SU-DHL-6 (cell line): Measurements from ENCODE around the gene ADGRG4.

Experiments
- H2AFZ ChIP-seq: fragments of 200-600 bp; sonication (generic); 2 replicates; pipeline ENCODE4 v1.6.1; 2014; ENCODE audit warnings: low read depth, mild to moderate bottlenecking, moderate library complexity, mixed read lengths, antibody characterized with exemption, low read length; ENCODE audit not compliant: severe bottlenecking
- H3F3A ChIP-seq: fragments of 200-600 bp; shearing (Covaris generic); 2 replicates; pipeline ENCODE4 v1.6.0; 2016; ENCODE audit warnings: antibody characterized with exemption, mild to moderate bottlenecking; ENCODE audit not compliant: insufficient read depth
- H3K27ac ChIP-seq: fragments of 200-600 bp; sonication (generic); 2 replicates; pipeline ENCODE4 v1.5.1; 2016; ENCODE audit warnings: low read depth, mild to moderate bottlenecking, low read length, moderate library complexity, mixed read lengths
- H3K27me3 ChIP-seq: fragments of 200-600 bp; sonication (generic), shearing (Covaris generic); 2 replicates; pipeline ENCODE4 v1.6.0; 2014; ENCODE audit warnings: mild to moderate bottlenecking, low read length
- H3K36me3 ChIP-seq: fragments of 200-600 bp; sonication (generic); 2 replicates; pipeline ENCODE4 v1.6.1; 2014; ENCODE audit warnings: mild to moderate bottlenecking, low read length, mixed read lengths
- H3K4me2 ChIP-seq: fragments of 300-600, 200-600 bp; shearing (Covaris generic), sonication (generic); 2 replicates; pipeline ENCODE4 v1.6.0; 2014; ENCODE audit warnings: low read length, low read depth, mild to moderate bottlenecking; ENCODE audit not compliant: poor library complexity, severe bottlenecking
- H3K4me3 ChIP-seq: fragments of 200-600 bp; sonication (generic); 2 replicates; pipeline ENCODE4 v1.5.1; 2014; ENCODE audit warnings: antibody characterized with exemption, low read length, mild to moderate bottlenecking, mixed read lengths; ENCODE audit not compliant: insufficient read depth, poor library complexity, severe bottlenecking
- H3K79me2 ChIP-seq: fragments of 200-600 bp; sonication (generic); 2 replicates; pipeline ENCODE4 v1.6.1; 2014; ENCODE audit warnings: mild to moderate bottlenecking, low read length, moderate library complexity; ENCODE audit not compliant: insufficient read depth
- H3K9ac ChIP-seq: fragments of 200-600 bp; sonication (generic); 2 replicates; pipeline ENCODE4 v1.7.0; 2014; ENCODE audit warnings: mild to moderate bottlenecking, low read length
- H3K9me2 ChIP-seq: fragments of 200-600 bp; sonication (generic); replicated peaks from 2 replicates; pipeline ENCODE4 v1.6.1; 2014; ENCODE audit warnings: low read length; ENCODE audit not compliant: insufficient read depth
- H3K9me3 ChIP-seq: fragments of 200-600 bp; sonication (generic); 2 replicates; pipeline ENCODE4 v1.6.1; 2014; ENCODE audit warnings: low read length, mixed read lengths; ENCODE audit not compliant: insufficient read depth
- H4K20me1 ChIP-seq: fragments of 200-600 bp; sonication (generic); 2 replicates; pipeline ENCODE4 v1.6.1; 2014; ENCODE audit warnings: low read depth, mild to moderate bottlenecking, antibody characterized with exemption, low read length, moderate library complexity, mixed read lengths
- EZH2phosphoT487 ChIP-seq: fragments of 200-600 bp; sonication (generic), shearing (Covaris generic); conservative IDR thresholded peaks from 2 replicates; pipeline ENCODE4 v1.6.1; 2018; ENCODE audit warnings: mild to moderate bottlenecking, antibody characterized with exemption, low read length, moderate library complexity, mixed read lengths
- TF ChIP-seq, protein P1 (sequence below): fragments of 200-600 bp; sonication (generic); IDR thresholded peaks from one replicate; pipeline ENCODE4 v1.5.1; 2017; ENCODE audit warnings: antibody characterized with exemption, mild to moderate bottlenecking, low read length, moderate library complexity; ENCODE audit not compliant: insufficient read depth, poor library complexity, severe bottlenecking

Gene ADGRG4

GRCh38 chrX:136291824-136292223 lies 8.9 kb upstream of the ADGRG4 start:
- no peaks in the 10 kb centered on the region for H3K27me3 ChIP-seq
- no peak overlapping the region for H3K27ac ChIP-seq

GRCh38 chrX:136292656-136293055 lies 8.1 kb upstream of the ADGRG4 start:
- H4K20me1 ChIP-seq: no peaks in the 10 kb centered on the region
- no peaks in the 10 kb centered on the region for H3K9me3 ChIP-seq
- no peaks in the 10 kb centered on the region for H3K36me3 ChIP-seq
- TF ChIP-seq EZH2phosphoT487: no peak
- TF ChIP-seq, protein P1, sequence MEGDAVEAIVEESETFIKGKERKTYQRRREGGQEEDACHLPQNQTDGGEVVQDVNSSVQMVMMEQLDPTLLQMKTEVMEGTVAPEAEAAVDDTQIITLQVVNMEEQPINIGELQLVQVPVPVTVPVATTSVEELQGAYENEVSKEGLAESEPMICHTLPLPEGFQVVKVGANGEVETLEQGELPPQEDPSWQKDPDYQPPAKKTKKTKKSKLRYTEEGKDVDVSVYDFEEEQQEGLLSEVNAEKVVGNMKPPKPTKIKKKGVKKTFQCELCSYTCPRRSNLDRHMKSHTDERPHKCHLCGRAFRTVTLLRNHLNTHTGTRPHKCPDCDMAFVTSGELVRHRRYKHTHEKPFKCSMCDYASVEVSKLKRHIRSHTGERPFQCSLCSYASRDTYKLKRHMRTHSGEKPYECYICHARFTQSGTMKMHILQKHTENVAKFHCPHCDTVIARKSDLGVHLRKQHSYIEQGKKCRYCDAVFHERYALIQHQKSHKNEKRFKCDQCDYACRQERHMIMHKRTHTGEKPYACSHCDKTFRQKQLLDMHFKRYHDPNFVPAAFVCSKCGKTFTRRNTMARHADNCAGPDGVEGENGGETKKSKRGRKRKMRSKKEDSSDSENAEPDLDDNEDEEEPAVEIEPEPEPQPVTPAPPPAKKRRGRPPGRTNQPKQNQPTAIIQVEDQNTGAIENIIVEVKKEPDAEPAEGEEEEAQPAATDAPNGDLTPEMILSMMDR: no peak
- no peak overlapping the region for H3K4me2 ChIP-seq
- no peaks in the 10 kb centered on the region for H3K27me3 ChIP-seq
- H3K4me3 ChIP-seq: no peak overlapping the region
- no peaks in the 10 kb centered on the region for H3F3A ChIP-seq
- no peak overlapping the region for H3K9ac ChIP-seq
- no peaks in the 10 kb centered on the region for H3K9me2 ChIP-seq
- H3K27ac ChIP-seq: no peak overlapping the region
- no peaks in the 10 kb centered on the region for H3K79me2 ChIP-seq
- no peak overlapping the region for H2AFZ ChIP-seq

More at GRCh38 chrX:136291824-136292223, 8.9 kb upstream of the ADGRG4 start:
- no peaks in the 10 kb centered on the region for H3F3A ChIP-seq
- TF ChIP-seq, protein P1: no peak
- TF ChIP-seq EZH2phosphoT487: no peak
- H3K9me2 ChIP-seq: no peaks in the 10 kb centered on the region
- H4K20me1 ChIP-seq: no peaks in the 10 kb centered on the region
- no peaks in the 10 kb centered on the region for H3K36me3 ChIP-seq
- H3K9me3 ChIP-seq: no peaks in the 10 kb centered on the region
- H3K79me2 ChIP-seq: no peaks in the 10 kb centered on the region
- H2AFZ ChIP-seq: no peak overlapping the region
- H3K4me2 ChIP-seq: no peak overlapping the region
- H3K4me3 ChIP-seq: no peak overlapping the region
- H3K9ac ChIP-seq: no peak overlapping the region

GRCh38 chrX:136295380-136295779 lies 5.4 kb upstream of the ADGRG4 start:
- Histone ChIP-seq H2AFZ (no peak overlapping the region), H4K20me1 (no peaks in the 10 kb centered on the region)

More at GRCh38 chrX:136295380-136295779, 5.4 kb upstream of the ADGRG4 start:
- TF ChIP-seq, protein P1: no peak
- TF ChIP-seq EZH2phosphoT487: no peak
- Histone ChIP-seq H3K9me3 (no peaks in the 10 kb centered on the region), H3K9me2 (no peaks in the 10 kb centered on the region), H3K27ac (no peak overlapping the region), H3K79me2 (no peaks in the 10 kb centered on the region), H3K4me3 (no peak overlapping the region), H3K4me2 (no peak overlapping the region), H3K9ac (no peak overlapping the region), H3K36me3 (no peaks in the 10 kb centered on the region), H3K27me3 (no peaks in the 10 kb centered on the region), H3F3A (no peaks in the 10 kb centered on the region)
